ENCODE data around the gene SMIM10.

The SMIM10 gene

DNA sequence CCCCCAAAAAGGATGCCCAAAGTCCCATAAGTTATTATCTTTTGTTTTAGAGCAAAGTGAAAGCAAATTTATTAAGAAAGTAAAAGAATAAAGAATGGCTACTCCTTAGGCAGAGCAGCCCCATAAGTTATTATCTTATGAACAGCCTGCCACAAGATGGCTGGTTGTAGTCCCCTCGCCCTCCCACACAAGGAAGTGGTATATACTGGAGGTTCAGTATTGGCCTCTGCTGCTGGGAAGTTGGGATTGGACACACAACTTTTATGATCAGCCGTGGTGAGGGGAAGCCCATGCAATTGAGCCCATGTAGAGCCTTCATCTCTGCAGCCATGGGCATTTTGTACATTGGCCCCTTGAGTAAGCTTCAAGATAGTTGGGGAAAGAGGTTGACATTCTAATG lies 8.0 kb upstream of the SMIM10 start:
- H3K9ac ChIP-seq (ENCODE audit: low read depth, low read length): no peak overlapping the region
- H3K9me3 ChIP-seq (replicated peaks; ENCODE audit: low read length): no peaks in the 10 kb centered on the region
- H3K4me1 ChIP-seq (ENCODE audit: control insufficient read depth, insufficient read depth, low read length): no peaks in the 10 kb centered on the region
- no peak overlapping the region for H3K4me2 ChIP-seq (ENCODE audit: low read length)
- H3K4me3 ChIP-seq (ENCODE audit: low read length): no peak overlapping the region
- no peaks in the 10 kb centered on the region for H3K36me3 ChIP-seq (ENCODE audit: insufficient read depth, low read length)
- H3K27me3 ChIP-seq (ENCODE audit: control insufficient read depth, insufficient read depth, low read length): peaks cover 3% of the 10 kb centered on the region

DNA sequence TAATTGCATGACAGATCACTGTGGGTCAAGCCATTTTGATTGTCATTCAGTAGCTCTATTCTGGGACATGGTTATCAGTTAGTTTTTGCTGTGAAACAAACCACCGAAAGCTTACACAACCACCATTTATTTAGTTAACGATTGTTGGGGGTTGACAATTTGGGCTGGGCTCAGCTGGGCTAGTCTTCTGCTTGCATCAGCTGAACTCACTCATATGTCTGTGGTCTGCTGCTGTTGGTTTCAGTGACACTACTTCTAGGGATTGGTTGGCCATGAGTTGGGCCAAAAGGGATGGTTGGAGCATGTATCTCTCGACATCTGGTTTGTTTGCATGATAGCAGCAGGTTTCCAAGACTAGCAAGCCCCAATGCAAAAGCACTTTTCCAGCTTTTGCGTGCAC lies 5.3 kb upstream of the SMIM10 start:
- H3K4me3 ChIP-seq (ENCODE audit: low read length): no peak overlapping the region
- H3K27me3 ChIP-seq (ENCODE audit: control insufficient read depth, insufficient read depth, low read length): no peaks in the 10 kb centered on the region

DNA sequence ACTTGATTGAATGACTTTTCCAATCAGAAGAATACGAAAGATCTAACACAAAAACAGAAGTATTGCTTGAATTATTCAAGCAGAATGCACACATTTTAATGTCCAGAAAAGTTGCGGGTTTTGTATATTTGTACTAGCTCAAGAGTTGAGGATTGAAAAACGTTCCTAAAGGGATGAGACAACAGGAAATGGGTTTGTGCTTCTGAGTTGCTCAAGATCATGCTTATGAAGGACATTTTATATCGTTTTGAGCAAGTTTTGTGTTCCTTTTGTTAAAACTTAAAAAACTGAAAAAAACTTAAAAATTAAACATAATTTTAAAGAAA lies 353 bp upstream of the SMIM10 start:
- Histone ChIP-seq H3K4me2 (ENCODE audit: low read length) (peak overlapping the region; percentile 87), H3K4me3 (ENCODE audit: low read length) (peak overlapping the region; percentile 71), H3K4me1 (ENCODE audit: control insufficient read depth, insufficient read depth, low read length) (no peaks in the 10 kb centered on the region), H3K9me3 (replicated peaks; ENCODE audit: low read length) (no peaks in the 10 kb centered on the region), H3K36me3 (ENCODE audit: insufficient read depth, low read length) (no peaks in the 10 kb centered on the region), H3K27me3 (ENCODE audit: control insufficient read depth, insufficient read depth, low read length) (no peaks in the 10 kb centered on the region), H3K9ac (ENCODE audit: low read depth, low read length) (peak overlapping the region; percentile 73)

More for the DNA sequence above, 5.3 kb upstream of the SMIM10 start:
- no peak overlapping the region for H3K9ac ChIP-seq (ENCODE audit: low read depth, low read length)
- no peaks in the 10 kb centered on the region for H3K9me3 ChIP-seq (replicated peaks; ENCODE audit: low read length)
- H3K4me1 ChIP-seq (ENCODE audit: control insufficient read depth, insufficient read depth, low read length): no peaks in the 10 kb centered on the region
- no peaks in the 10 kb centered on the region for H3K36me3 ChIP-seq (ENCODE audit: insufficient read depth, low read length)
- H3K4me2 ChIP-seq (ENCODE audit: low read length): no peak overlapping the region

DNA sequence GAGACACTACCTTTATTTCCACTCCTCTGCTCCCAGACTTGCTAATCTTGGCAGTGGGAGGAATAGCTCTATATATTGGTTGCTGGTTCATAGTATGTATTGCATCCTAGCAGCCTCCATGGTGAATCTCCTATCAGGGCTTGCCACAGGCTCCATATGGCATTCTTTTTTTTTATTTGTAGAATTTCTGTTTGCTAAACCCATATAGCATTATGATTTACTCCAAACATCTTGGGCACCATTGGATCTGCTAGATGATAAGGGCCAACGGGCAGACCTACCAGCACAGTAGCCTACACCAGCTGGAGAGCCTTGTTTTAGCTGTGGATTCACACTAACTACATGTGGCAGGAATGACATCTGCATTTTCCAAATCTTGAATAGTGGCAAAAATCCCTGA lies 6.9 kb downstream of the SMIM10 start:
- no peak overlapping the region for H3K4me2 ChIP-seq (ENCODE audit: low read length)
- no peak overlapping the region for H3K4me3 ChIP-seq (ENCODE audit: low read length)
- H3K9ac ChIP-seq (ENCODE audit: low read depth, low read length): no peak overlapping the region
- no peaks in the 10 kb centered on the region for H3K9me3 ChIP-seq (replicated peaks; ENCODE audit: low read length)
- H3K4me1 ChIP-seq (ENCODE audit: control insufficient read depth, insufficient read depth, low read length): peaks cover 16% of the 10 kb centered on the region
- H3K36me3 ChIP-seq (ENCODE audit: insufficient read depth, low read length): no peaks in the 10 kb centered on the region
- H3K27me3 ChIP-seq (ENCODE audit: control insufficient read depth, insufficient read depth, low read length): peaks cover 3% of the 10 kb centered on the region

DNA sequence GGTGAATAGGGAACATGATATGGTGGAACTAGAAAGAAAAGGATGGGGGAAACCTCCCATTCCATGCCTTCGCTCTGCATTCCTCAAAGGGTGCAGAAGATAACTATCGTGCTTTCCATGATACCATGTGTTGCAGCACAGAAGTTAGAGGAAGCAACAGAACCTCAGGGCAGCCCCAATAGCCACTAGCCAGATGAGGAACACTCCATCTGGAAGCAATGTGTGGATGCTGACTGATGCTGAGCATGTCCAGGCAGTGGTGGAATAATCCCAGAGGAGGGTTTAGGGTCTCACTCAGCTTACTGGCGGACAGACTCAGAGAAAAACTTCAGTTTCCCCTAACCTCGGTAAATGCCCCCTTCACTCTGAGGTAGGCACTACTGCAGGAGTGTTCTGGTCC lies 7.5 kb downstream of the SMIM10 start:
- no peaks in the 10 kb centered on the region for H3K9me3 ChIP-seq (replicated peaks; ENCODE audit: low read length)
- H3K27me3 ChIP-seq (ENCODE audit: control insufficient read depth, insufficient read depth, low read length): peaks cover 3% of the 10 kb centered on the region
- no peaks in the 10 kb centered on the region for H3K36me3 ChIP-seq (ENCODE audit: insufficient read depth, low read length)
- peaks cover 16% of the 10 kb centered on the region for H3K4me1 ChIP-seq (ENCODE audit: control insufficient read depth, insufficient read depth, low read length)
- no peak overlapping the region for H3K4me2 ChIP-seq (ENCODE audit: low read length)
- no peak overlapping the region for H3K9ac ChIP-seq (ENCODE audit: low read depth, low read length)
- no peak overlapping the region for H3K4me3 ChIP-seq (ENCODE audit: low read length)

DNA sequence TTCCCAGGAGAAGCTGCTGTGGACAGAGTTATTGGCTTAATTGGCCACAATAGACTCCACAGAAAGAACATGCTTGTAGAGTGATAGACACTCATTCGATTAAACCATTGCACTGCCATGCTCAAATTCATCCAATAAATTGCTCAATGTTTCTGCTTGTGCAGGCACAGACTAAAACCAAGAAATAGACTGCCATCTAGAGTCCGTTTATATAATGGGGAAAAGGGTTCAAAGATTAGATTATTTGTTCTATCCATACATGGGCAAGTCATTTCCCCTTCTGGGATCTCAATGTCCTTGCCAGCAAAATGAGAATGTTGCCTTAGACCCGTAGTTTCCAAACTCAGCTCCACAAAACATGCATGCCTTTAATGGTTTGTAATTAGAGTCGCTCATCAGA lies 8.7 kb downstream of the SMIM10 start:
- H3K4me1 ChIP-seq (ENCODE audit: control insufficient read depth, insufficient read depth, low read length): peaks cover 18% of the 10 kb centered on the region
- H3K4me3 ChIP-seq (ENCODE audit: low read length): no peak overlapping the region
- H3K27me3 ChIP-seq (ENCODE audit: control insufficient read depth, insufficient read depth, low read length): peaks cover 3% of the 10 kb centered on the region
- H3K9ac ChIP-seq (ENCODE audit: low read depth, low read length): no peak overlapping the region
- no peaks in the 10 kb centered on the region for H3K9me3 ChIP-seq (replicated peaks; ENCODE audit: low read length)
- H3K4me2 ChIP-seq (ENCODE audit: low read length): no peak overlapping the region
- no peaks in the 10 kb centered on the region for H3K36me3 ChIP-seq (ENCODE audit: insufficient read depth, low read length)

DNA sequence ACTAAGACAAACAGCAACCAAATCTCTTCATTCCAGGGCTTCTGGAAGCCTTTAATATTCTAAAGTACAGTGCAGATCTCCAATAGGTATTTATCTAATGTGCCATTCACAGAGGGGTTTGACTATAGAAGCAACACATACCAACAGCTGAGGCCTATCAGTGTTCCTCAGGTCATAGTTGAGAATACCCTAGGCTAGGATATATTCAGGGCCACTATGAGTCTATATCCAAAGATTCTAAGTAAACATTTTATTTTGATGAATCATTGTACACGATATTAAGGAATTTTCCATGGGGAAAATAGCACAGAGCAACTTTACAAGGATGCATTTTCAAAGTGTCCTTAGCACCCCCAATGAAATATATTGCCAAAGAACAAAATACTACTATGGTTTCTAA lies 9.7 kb downstream of the SMIM10 start:
- Histone ChIP-seq H3K9ac (ENCODE audit: low read depth, low read length) (no peak overlapping the region), H3K4me1 (ENCODE audit: control insufficient read depth, insufficient read depth, low read length) (peaks cover 20% of the 10 kb centered on the region), H3K4me3 (ENCODE audit: low read length) (no peak overlapping the region), H3K4me2 (ENCODE audit: low read length) (no peak overlapping the region), H3K9me3 (replicated peaks; ENCODE audit: low read length) (no peaks in the 10 kb centered on the region), H3K27me3 (ENCODE audit: control insufficient read depth, insufficient read depth, low read length) (peaks cover 3% of the 10 kb centered on the region), H3K36me3 (ENCODE audit: insufficient read depth, low read length) (no peaks in the 10 kb centered on the region)

DNA sequence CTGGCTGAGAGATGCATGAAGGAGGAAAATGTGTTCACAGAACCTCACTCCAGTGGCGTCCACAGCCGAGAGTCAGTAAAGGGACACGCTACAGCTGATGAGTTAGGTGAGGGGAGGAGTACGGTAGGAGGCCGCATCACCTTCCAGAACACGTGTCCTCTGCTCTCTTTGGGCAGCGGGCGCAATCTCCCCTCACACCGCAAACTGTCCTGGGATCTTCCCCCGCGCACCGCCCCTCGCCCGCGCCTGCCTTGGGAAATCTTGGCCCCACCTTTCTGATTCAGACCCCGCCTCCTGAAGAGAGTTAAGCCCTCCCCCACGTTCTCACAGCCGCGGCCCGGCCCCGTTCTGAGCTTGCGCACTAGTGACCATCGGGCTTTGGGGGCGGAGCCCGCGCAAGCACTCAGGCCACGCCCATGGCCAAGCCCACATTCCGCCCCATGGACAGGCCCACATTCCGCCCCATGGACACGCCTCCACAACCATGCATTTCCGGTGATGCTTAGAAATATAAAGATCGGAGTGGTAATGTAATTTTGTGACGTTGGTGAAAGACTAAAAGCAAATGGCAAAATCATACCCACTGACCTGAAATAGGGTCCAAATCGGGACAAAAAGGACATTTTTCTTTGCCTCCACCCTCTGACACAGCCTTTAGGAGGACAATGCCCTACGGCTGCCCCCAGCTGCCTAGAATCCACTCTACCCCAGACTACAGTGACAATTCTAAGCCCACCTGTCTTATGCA lies 13.3 kb downstream of the SMIM10 start:
- peak overlapping the region; percentile 84 for H3K4me3 ChIP-seq (ENCODE audit: low read length)
- H3K4me1 ChIP-seq (ENCODE audit: control insufficient read depth, insufficient read depth, low read length): peaks cover 20% of the 10 kb centered on the region
- no peaks in the 10 kb centered on the region for H3K36me3 ChIP-seq (ENCODE audit: insufficient read depth, low read length)
- H3K9me3 ChIP-seq (replicated peaks; ENCODE audit: low read length): no peaks in the 10 kb centered on the region
- peak overlapping the region; percentile 79 for H3K9ac ChIP-seq (ENCODE audit: low read depth, low read length)
- H3K27me3 ChIP-seq (ENCODE audit: control insufficient read depth, insufficient read depth, low read length): peaks cover 6% of the 10 kb centered on the region
- peak overlapping the region; percentile 77 for H3K4me2 ChIP-seq (ENCODE audit: low read length)

DNA sequence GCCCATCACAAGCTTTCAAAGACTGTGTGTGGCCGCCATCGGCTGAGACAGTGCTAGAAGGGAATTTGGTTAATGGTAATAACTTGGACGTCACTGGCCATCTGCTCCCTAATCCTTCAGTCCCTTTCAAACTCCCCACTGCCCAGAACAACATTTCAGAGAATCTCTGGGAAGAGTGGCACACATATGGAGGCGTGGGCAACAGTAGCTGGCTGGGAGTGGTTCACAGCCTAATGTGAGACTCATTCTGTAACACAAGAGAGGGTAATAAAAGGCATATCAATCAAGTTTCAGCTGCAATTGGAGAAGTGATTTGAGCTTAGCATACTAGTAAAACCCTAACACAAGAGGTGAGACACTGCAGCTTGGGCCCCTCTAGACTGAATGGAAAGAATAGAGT lies 15.4 kb downstream of the SMIM10 start:
- Histone ChIP-seq H3K4me3 (ENCODE audit: low read length) (no peak overlapping the region), H3K9me3 (replicated peaks; ENCODE audit: low read length) (no peaks in the 10 kb centered on the region), H3K36me3 (ENCODE audit: insufficient read depth, low read length) (no peaks in the 10 kb centered on the region), H3K9ac (ENCODE audit: low read depth, low read length) (no peak overlapping the region), H3K4me2 (ENCODE audit: low read length) (no peak overlapping the region), H3K27me3 (ENCODE audit: control insufficient read depth, insufficient read depth, low read length) (peaks cover 12% of the 10 kb centered on the region), H3K4me1 (ENCODE audit: control insufficient read depth, insufficient read depth, low read length) (peaks cover 4% of the 10 kb centered on the region)

DNA sequence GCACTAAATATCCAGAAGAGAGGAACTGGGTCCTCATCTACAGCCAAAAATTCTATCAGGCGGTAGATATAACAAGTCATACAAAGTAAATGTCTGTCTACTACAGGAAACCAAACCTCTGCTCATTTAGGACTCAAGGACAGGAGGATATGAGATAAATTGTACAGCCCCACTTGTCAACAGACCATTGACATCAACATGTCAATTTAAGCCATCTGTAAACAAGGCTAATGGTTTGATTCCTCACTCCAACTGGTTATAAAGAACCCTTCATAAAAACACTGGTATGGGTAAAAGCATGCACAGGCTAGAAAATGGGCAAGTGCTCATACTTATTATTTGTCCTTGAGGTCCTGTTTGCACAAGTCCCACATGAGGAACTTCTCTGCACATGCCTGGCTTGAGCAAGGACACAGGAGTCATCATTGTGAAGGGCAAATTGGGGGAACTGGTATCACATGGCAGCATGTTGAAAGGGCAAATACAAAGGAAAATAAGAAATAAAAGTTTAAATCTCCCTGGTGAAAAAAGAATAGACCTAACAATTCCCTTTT lies 18.3 kb downstream of the SMIM10 start:
- Histone ChIP-seq H3K9me3 (replicated peaks; ENCODE audit: low read length) (no peaks in the 10 kb centered on the region), H3K4me2 (ENCODE audit: low read length) (no peak overlapping the region), H3K4me3 (ENCODE audit: low read length) (no peak overlapping the region), H3K27me3 (ENCODE audit: control insufficient read depth, insufficient read depth, low read length) (peaks cover 12% of the 10 kb centered on the region), H3K9ac (ENCODE audit: low read depth, low read length) (no peak overlapping the region), H3K4me1 (ENCODE audit: control insufficient read depth, insufficient read depth, low read length) (peaks cover 3% of the 10 kb centered on the region), H3K36me3 (ENCODE audit: insufficient read depth, low read length) (no peaks in the 10 kb centered on the region)

DNA sequence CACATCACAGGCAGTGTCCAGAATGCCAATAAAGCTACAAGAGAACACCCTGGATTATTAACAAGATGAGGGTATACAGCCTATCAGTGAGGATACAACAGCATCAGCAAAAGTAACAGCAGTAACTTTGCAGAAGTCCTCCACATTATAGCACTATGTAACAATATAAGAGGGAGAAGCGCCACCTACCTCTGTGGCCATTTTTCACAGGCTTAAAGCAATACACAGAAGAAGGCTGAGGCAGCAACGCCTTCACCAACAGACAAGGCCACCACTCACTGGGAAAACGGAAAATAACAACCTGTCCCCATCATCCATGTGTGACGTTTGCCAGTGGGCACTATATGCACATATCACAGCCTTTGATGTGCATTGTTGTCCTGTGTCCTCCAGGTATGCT lies 19.0 kb downstream of the SMIM10 start:
- no peaks in the 10 kb centered on the region for H3K9me3 ChIP-seq (replicated peaks; ENCODE audit: low read length)
- H3K4me2 ChIP-seq (ENCODE audit: low read length): no peak overlapping the region
- no peak overlapping the region for H3K9ac ChIP-seq (ENCODE audit: low read depth, low read length)
- H3K27me3 ChIP-seq (ENCODE audit: control insufficient read depth, insufficient read depth, low read length): peaks cover 12% of the 10 kb centered on the region
- no peaks in the 10 kb centered on the region for H3K4me1 ChIP-seq (ENCODE audit: control insufficient read depth, insufficient read depth, low read length)
- no peaks in the 10 kb centered on the region for H3K36me3 ChIP-seq (ENCODE audit: insufficient read depth, low read length)
- H3K4me3 ChIP-seq (ENCODE audit: low read length): no peak overlapping the region

DNA sequence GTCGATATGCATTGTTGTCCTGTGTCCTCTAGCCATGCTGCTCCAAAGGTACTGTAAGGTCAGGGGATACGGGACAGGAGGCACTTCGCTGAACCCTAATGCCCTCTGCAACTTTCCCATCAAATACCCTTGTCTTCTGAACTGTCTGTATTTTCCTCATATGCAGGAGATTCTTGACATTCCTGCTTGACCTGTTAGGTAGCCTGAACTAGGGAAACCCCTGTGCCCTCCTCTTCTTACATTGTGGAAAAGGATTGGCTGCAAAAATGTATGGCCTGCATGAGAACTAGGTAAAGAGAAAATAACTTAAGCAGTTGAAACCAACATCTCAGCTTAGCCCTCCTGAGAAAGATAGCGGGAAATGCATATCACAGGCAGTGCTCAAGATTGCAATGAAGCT lies 20.1 kb downstream of the SMIM10 start:
- H3K27me3 ChIP-seq (ENCODE audit: control insufficient read depth, insufficient read depth, low read length): peaks cover 12% of the 10 kb centered on the region
- H3K9ac ChIP-seq (ENCODE audit: low read depth, low read length): no peak overlapping the region
- H3K9me3 ChIP-seq (replicated peaks; ENCODE audit: low read length): no peaks in the 10 kb centered on the region
- H3K4me1 ChIP-seq (ENCODE audit: control insufficient read depth, insufficient read depth, low read length): no peaks in the 10 kb centered on the region
- H3K4me3 ChIP-seq (ENCODE audit: low read length): no peak overlapping the region
- H3K36me3 ChIP-seq (ENCODE audit: insufficient read depth, low read length): no peaks in the 10 kb centered on the region
- H3K4me2 ChIP-seq (ENCODE audit: low read length): no peak overlapping the region

All from skeletal muscle satellite cell (primary cell).